Stimulated activated CD4-positive, alpha-beta T cell treated with anti-CD3 and anti-CD28 coated beads, Interleukin-15, amount 100 ng/mL, for 1 hour (primary cell): ENCODE results near the gene ATP10B.

Experiments
- DNase-seq, 2 donors: peaks; one replicate each; pipeline ENCODE4 v3.0.0-alpha.2; 2020; ENCODE audit warnings: low read depth in 1 of 2, low spot score in 1 of 2

The ATP10B gene

DNA sequence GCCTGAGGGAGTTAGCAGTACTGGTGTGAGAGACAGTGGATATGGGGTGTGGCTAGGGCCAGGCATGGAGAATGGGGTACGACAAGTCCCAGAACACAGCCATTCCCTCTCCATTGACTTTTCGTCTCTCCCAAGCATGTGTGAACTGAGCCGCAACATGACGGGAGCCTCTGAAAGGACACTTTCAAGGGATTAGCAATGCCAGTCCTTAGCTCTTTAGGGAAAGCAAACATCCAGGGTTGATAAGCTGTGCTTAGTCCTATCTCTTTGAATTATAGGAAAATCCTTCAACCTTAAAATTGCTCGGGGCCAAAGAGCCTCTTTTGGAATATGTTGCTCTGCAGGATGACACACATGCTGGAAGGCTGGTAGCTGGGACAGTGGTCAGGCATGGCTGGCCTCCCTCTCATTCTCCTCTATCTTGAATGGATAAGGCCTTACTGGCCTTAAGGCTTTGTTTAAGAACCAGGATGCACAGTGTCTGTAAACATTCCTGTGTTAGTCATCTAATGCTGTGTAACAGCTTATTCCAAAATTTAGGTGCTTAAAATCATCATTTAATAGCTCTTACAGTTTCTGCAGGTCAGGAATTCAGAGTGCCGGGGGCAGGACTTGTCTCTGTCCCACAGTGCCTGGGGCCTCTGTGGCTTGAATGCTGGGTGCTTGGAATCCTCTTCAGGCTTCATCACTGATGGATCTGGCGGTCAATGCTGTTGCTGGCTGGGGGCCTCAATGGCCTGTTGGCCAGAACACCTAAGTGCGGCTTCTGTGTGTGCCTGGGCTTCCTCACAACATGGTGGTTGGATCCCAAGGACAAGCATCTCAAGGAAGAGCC, 335.1 kb downstream of the ATP10B start:
- DNase-seq: no peak

DNA sequence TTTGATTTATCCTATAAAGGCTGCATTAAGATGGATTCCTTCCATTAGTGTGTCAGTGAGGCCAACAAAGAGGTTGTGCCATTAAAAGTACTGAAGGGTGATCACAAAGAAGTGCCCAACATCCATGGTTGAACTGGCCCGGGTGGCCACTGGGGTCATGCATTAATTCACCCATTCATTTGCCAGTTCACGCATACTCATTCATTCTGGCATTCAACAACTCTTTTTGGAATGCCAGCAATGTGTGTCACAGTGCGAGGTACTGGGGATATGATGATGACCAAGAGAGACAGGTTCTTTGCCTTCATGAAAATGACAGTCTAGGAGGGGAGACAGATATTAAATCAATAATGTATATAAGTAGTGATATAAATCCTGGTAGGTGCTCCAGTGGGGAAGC, 337.1 kb downstream of the ATP10B start:
- no peak for DNase-seq

DNA sequence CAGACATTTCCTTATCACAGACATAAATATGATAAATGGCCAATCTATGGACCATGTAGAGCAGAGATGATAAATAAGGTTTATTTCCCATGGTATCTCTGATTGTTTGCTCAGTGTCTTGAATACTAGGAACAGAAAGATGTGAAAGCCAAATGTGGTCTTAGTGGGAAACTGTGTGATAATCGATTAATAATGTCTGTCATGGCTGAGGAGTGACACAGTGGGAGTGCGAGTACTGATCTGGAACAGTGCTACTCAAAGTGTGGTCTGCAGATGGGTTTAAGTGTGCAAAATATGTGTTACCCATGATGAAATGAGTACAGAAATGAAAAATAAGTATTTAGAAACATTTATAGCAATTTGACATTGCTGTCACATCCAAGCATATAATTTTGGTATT, 337.8 kb downstream of the ATP10B start:
- DNase-seq: no peak

DNA sequence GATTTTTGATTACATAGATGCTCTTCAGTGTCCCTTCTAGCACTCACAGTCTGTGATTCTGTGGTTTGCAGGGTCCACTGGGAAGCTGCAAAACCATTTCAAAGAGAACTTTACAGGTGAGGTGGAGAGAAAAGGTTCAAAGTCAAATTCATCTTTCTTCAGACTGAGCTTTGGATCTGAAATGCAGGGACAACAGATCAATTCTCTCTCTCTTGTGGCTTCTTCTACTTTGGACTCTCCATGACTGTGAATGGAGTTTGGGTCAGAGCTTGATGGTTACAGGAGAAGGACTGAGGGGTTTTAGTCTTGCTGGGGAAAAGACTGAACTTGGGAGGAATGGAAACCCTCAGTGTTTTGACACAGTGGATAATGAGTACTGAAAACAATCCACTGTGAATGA, 338.5 kb downstream of the ATP10B start:
- no peak for DNase-seq
